Osteoblast (primary cell): ENCODE measurements around the gene CHMP4A. TPM values are rescaled to one million over a fixed set of nuclear protein-coding genes. Genes with fewer than 3 reads are reported as not detected.
"Not testable (repeated sequence)": the region's sequence is repeated elsewhere in the genome, so short reads cannot be mapped to it uniquely, and the experiment has no call there.

Experiments
- DNase-seq: peaks from one replicate; pipeline ENCODE4 v3.0.0; 2011; ENCODE audit warnings: low spot score, mixed read lengths; ENCODE audit not compliant: insufficient read length; ENCODE audit errors: missing footprints
- H2AFZ ChIP-seq: 2 replicates; pipeline ENCODE4 v1.6.0; 2011; ENCODE audit warnings: mild to moderate bottlenecking, low read length
- H3K27ac ChIP-seq: 2 replicates; pipeline ENCODE4 v1.5.1; 2011; ENCODE audit warnings: mild to moderate bottlenecking, low read depth, low read length, moderate library complexity
- H3K27me3 ChIP-seq: 2 replicates; pipeline ENCODE4 v1.6.0; 2012; ENCODE audit warnings: mild to moderate bottlenecking, control low read depth, inconsistent platforms, low read length, moderate library complexity; ENCODE audit not compliant: insufficient read depth
- H3K36me3 ChIP-seq: 2 replicates; pipeline ENCODE4 v1.5.1; 2011; ENCODE audit warnings: mild to moderate bottlenecking, low read length, control low read depth, moderate library complexity; ENCODE audit not compliant: insufficient read depth
- H3K4me1 ChIP-seq: 2 replicates; pipeline ENCODE4 v1.5.1; 2011; ENCODE audit warnings: mild to moderate bottlenecking, low read length, control low read depth, moderate library complexity; ENCODE audit not compliant: insufficient read depth
- H3K4me2 ChIP-seq: 2 replicates; pipeline ENCODE4 v1.6.0; 2011; ENCODE audit warnings: mild to moderate bottlenecking, low read length; ENCODE audit not compliant: insufficient read depth
- H3K4me3 ChIP-seq: fragments of 200-600 bp; sonication (generic); 3 replicates; pipeline ENCODE4 v1.5.1; 2012; ENCODE audit warnings: mild to moderate bottlenecking, low read length, inconsistent platforms; ENCODE audit not compliant: insufficient read depth
- H3K79me2 ChIP-seq: 2 replicates; pipeline ENCODE4 v1.6.0; 2012; ENCODE audit warnings: mild to moderate bottlenecking, low read length, control low read depth, inconsistent platforms; ENCODE audit not compliant: insufficient read depth
- H3K9me3 ChIP-seq: 2 replicates; pipeline ENCODE4 v1.5.1; 2011; ENCODE audit warnings: low read depth, low read length, control low read depth
- H4K20me1 ChIP-seq: 2 replicates; pipeline ENCODE4 v1.6.0; 2012; ENCODE audit warnings: mild to moderate bottlenecking, low read length, control low read depth; ENCODE audit not compliant: insufficient read depth
- CTCF ChIP-seq: IDR thresholded peaks from 2 replicates; pipeline ENCODE4 v1.5.1; 2011; ENCODE audit warnings: mild to moderate bottlenecking, low read depth, low read length, moderate library complexity; ENCODE audit errors: extremely low read depth
- total RNA-seq: library from RNA; depleted of rRNA; stranded (reverse); fragments of >200 nt; gene quantifications from 2 replicates; pipeline ENCODE4 v1.2.3, GENCODE V29; 2012

CHMP4A gene
- total RNA-seq, 1 donor, result 19.2 TPM

- Histone ChIP-seq H3K4me2 (no peak overlapping the region), H2AFZ (no peak overlapping the region), H3K36me3 (peaks cover 9% of the 10 kb centered on the region), H4K20me1 (peaks cover 13% of the 10 kb centered on the region), H3K4me1 (peaks cover 33% of the 10 kb centered on the region), H3K79me2 (peaks cover 84% of the 10 kb centered on the region), H3K9me3 (no peaks in the 10 kb centered on the region), H3K4me3 (no peak overlapping the region), H3K27me3 (no peaks in the 10 kb centered on the region), H3K27ac (no peak overlapping the region)
- TF ChIP-seq CTCF, result no peak
- DNase-seq, result peak; percentile 68
Measured at GRCh38 chr14:24228902-24229301, 15.6 kb upstream of the CHMP4A start.

- TF ChIP-seq CTCF, result no peak
- Histone ChIP-seq H4K20me1 (peaks cover 13% of the 10 kb centered on the region), H3K4me1 (peaks cover 19% of the 10 kb centered on the region)
Measured at GRCh38 chr14:24226473-24226872, 13.2 kb upstream of the CHMP4A start.

GRCh38 chr14:24224618-24225071 lies 11.4 kb upstream of the CHMP4A start:
- Histone ChIP-seq H3K27me3 (no peaks in the 10 kb centered on the region), H3K27ac (peak overlapping the region; percentile 78), H4K20me1 (peaks cover 18% of the 10 kb centered on the region), H3K36me3 (peaks cover 6% of the 10 kb centered on the region), H3K79me2 (peaks cover 89% of the 10 kb centered on the region), H2AFZ (peak overlapping the region; percentile 44), H3K4me1 (peaks cover 12% of the 10 kb centered on the region), H3K4me3 (no peak overlapping the region), H3K9me3 (no peaks in the 10 kb centered on the region), H3K4me2 (peak overlapping the region; percentile 43)
- no peak for TF ChIP-seq CTCF
- peak; percentile 89 for DNase-seq

More at GRCh38 chr14:24226473-24226872, 13.2 kb upstream of the CHMP4A start:
- Histone ChIP-seq H3K36me3 (peaks cover 9% of the 10 kb centered on the region), H3K9me3 (no peaks in the 10 kb centered on the region), H3K27me3 (no peaks in the 10 kb centered on the region), H3K79me2 (peaks cover 85% of the 10 kb centered on the region), H2AFZ (no peak overlapping the region), H3K4me3 (no peak overlapping the region), H3K27ac (no peak overlapping the region), H3K4me2 (no peak overlapping the region)
- DNase-seq, result no peak

GRCh38 chr14:24222987-24223386 lies 9.7 kb upstream of the CHMP4A start:
- Histone ChIP-seq H3K4me1 (peaks cover 12% of the 10 kb centered on the region), H4K20me1 (peaks cover 21% of the 10 kb centered on the region), H3K79me2 (peaks cover 86% of the 10 kb centered on the region)
- H3K27ac ChIP-seq, H3K9me3 ChIP-seq, H2AFZ ChIP-seq, H3K4me2 ChIP-seq, H3K36me3 ChIP-seq, H3K4me3 ChIP-seq, H3K27me3 ChIP-seq, DNase-seq: not testable (repeated sequence)
